GM23338 (cell line): ENCODE data around the gene PRAF2.

ENCODE experiments used
- CTCF ChIP-seq, 2 experiments: fragments of 200-600 bp in 1 of 2; sonication (generic) in 1 of 2; conservative IDR thresholded peaks; 2 replicates each; pipeline versions ENCODE4 v1.5.1 to v1.6.1; 2016 to 2017; ENCODE audit warnings: antibody characterized with exemption in 2 of 2, low read depth in 2 of 2, mild to moderate bottlenecking in 2 of 2, moderate library complexity in 1 of 2
- EZH2 ChIP-seq: fragments of 200-600 bp; sonication (generic); IDR thresholded peaks from one replicate; pipeline ENCODE4 v1.8.0; 2017; ENCODE audit warnings: antibody characterized with exemption, mild to moderate bottlenecking, low read depth; ENCODE audit not compliant: unreplicated experiment
- EZH2phosphoT487 ChIP-seq: fragments of 200-600 bp; sonication (generic); IDR thresholded peaks from one replicate; pipeline ENCODE4 v1.8.1; 2018; ENCODE audit warnings: antibody characterized with exemption; ENCODE audit not compliant: unreplicated experiment
- POLR2AphosphoS5 ChIP-seq: IDR thresholded peaks from 2 replicates; pipeline ENCODE4 v1.6.1; 2016; ENCODE audit warnings: antibody characterized with exemption, low read depth
- REST ChIP-seq: IDR thresholded peaks from one replicate; pipeline ENCODE4 v1.6.1; 2018; ENCODE audit warnings: antibody characterized with exemption; ENCODE audit not compliant: unreplicated experiment

- no peak for TF ChIP-seq CTCF (conservative IDR thresholded peaks at IDR 0.05; ENCODE audit: low read depth in 2 of 2)
- TF ChIP-seq EZH2: no peak
- TF ChIP-seq REST: no peak
- no peak for TF ChIP-seq EZH2phosphoT487
- TF ChIP-seq POLR2AphosphoS5: no peak
Observed at GRCh38 chrX:49116076-49116475, 42.3 kb upstream of the PRAF2 start.
